ENCODE measurements around the gene KLF13.

GRCh38 chr15:31313223-31313622 is 13.4 kb upstream of the KLF13 start:
- TF ChIP-seq CTCF (IDR thresholded peaks at IDR 0.05) (no peak), EZH2 (IDR thresholded peaks at IDR 0.05; ENCODE audit: borderline replicate concordance, insufficient read depth, low read depth, low read length, poor library complexity, severe bottlenecking) (no peak)

All from B cell (primary cell).